Uterus (tissue), 2 donors: ENCODE results near the gene THSD4.

ENCODE experiments used
- CTCF ChIP-seq, 4 experiments: fragments of 200-600 bp in 2 of 4; fragments of 450-650 bp in 2 of 4; sonication (generic) in 2 of 4; IDR thresholded peaks; one replicate each; pipeline ENCODE4 v1.5.1; 2016 to 2019; ENCODE audit warnings: antibody characterized with exemption in 4 of 4, mild to moderate bottlenecking in 2 of 4, moderate library complexity in 1 of 4
- POLR2A ChIP-seq, 2 donors: fragments of 450-650 bp; IDR thresholded peaks; one replicate each; pipeline ENCODE4 v1.6.1; 2016; ENCODE audit warnings: antibody characterized with exemption in 2 of 2, mild to moderate bottlenecking in 1 of 2, moderate library complexity in 1 of 2

GRCh38 chr15:71780115-71780976 is 665.1 kb downstream of the THSD4 start:
- TF ChIP-seq CTCF (IDR thresholded peaks at IDR 0.05) (peak; percentile 45 to 70 (median 52)), POLR2A (IDR thresholded peaks at IDR 0.05) (no peak)
